ENCODE measurements around the gene AIMP2. TPM values are rescaled to one million over a fixed set of nuclear protein-coding genes. Genes with fewer than 3 reads are reported as not detected.

AIMP2 gene
- total and polyA plus RNA-seq, 2 of the 4 experiments (the other 2 are of a cell fraction) = 57.5 to 58.6 TPM

DNA sequence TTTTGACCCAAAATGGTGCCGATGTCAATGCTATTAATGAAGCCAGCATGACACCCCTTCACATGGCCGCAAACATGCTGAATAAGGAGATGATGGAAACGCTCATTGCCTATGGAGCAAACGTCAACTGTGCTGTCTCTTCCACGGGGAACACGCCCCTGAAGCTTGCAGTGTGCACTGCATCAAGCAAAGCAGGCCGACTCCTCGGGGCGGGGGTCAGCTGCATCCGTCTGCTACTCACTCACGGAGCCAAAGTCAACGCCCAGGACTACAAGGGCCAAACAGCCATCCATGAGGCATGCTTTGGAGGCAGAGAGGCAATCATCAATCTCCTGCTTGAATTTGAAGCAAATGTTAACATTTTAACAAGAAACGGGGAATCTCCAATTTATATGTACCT is 26.6 kb downstream of the AIMP2 start:
- Histone ChIP-seq H2BK5ac (ENCODE audit: low read depth, low read length, poor library complexity, severe bottlenecking) (no peak overlapping the region), H3K4me3 (ENCODE audit: insufficient read depth, low read depth, low read length) (no peak overlapping the region), H3K4ac (ENCODE audit: low read depth, low read length) (no peak overlapping the region), H3K18ac (ENCODE audit: low read depth, low read length) (no peak overlapping the region), H2BK120ac (ENCODE audit: low read depth, low read length) (no peak overlapping the region), H3K9ac (ENCODE audit: low read depth, low read length) (no peak overlapping the region), H3K14ac (replicated peaks; ENCODE audit: low read depth, low read length) (no peak overlapping the region), H2AK5ac (ENCODE audit: low read depth, low read length) (no peak overlapping the region), H3K4me1 (ENCODE audit: control insufficient read depth, insufficient read depth, low read length) (no peaks in the 10 kb centered on the region), H3K9me3 (ENCODE audit: control insufficient read depth, insufficient read depth, low read length) (no peaks in the 10 kb centered on the region), H3K27ac (ENCODE audit: insufficient read depth, low read length) (no peak overlapping the region), H2BK20ac (ENCODE audit: low read depth, low read length) (no peak overlapping the region), H3K36me3 (ENCODE audit: control insufficient read depth, insufficient read depth, low read length) (peaks cover 49% of the 10 kb centered on the region), H2AK9ac (replicated peaks; ENCODE audit: low read depth, low read length, poor library complexity) (no peak overlapping the region), H3K27me3 (ENCODE audit: control insufficient read depth, insufficient read depth, low read length) (no peaks in the 10 kb centered on the region), H3K23ac (ENCODE audit: low read depth, low read length) (no peak overlapping the region), H3K4me2 (ENCODE audit: low read depth, low read length) (no peak overlapping the region), H3K79me1 (ENCODE audit: low read depth in 1 of 2, low read length in 2 of 2) (peaks cover 18 to 22% of the 10 kb centered on the region in 2 experiments), H3K56ac (ENCODE audit: extremely low read depth, insufficient read depth, low read length) (no peak overlapping the region), H4K91ac (ENCODE audit: insufficient read depth, low read depth, low read length) (no peak overlapping the region), H2AFZ (replicated peaks; ENCODE audit: low read length, poor library complexity) (no peak overlapping the region), H2BK15ac (ENCODE audit: low read depth, low read length) (no peak overlapping the region), H4K5ac (ENCODE audit: low read depth, low read length) (no peak overlapping the region), H4K8ac (ENCODE audit: low read depth in 2 of 2, low read length in 2 of 2) (no peak overlapping the region), H4K20me1 (ENCODE audit: insufficient read depth, low read length) (no peaks in the 10 kb centered on the region), H3K9me1 (ENCODE audit: insufficient read depth, low read length) (no peaks in the 10 kb centered on the region; the same call in 1 of the 2 replicates)
- TF ChIP-seq RAD21 (IDR thresholded peaks at IDR 0.05; ENCODE audit: low read length) (no peak), RFX5 (IDR thresholded peaks at IDR 0.05; ENCODE audit: low read depth, low read length) (no peak), SMC3 (IDR thresholded peaks at IDR 0.05; ENCODE audit: low read depth, low read length) (no peak), MXI1 (IDR thresholded peaks at IDR 0.05; ENCODE audit: borderline replicate concordance, low read depth, low read length) (no peak)
- no TSS peak for BruUV-seq (replicated peaks)
- ChIA-PET POLR2A (ENCODE audit: unreplicated experiment) (no interaction called here), CTCF (no interaction called here)
- dilution Hi-C loops (cut with HindIII; ENCODE audit: low sequenced_read_pairs, unreplicated experiment) (no loop called here), in situ Hi-C loops (cut with MboI; ENCODE audit: low sequenced_read_pairs) (no loop called here), intact Hi-C loops (cut with micrococcal nuclease) (no loop called here)
- ATAC-seq (ENCODE audit: low read depth) = no peak
- DNase-seq = no peak
- 96% methylated on average over 8 of the region's 13 CpGs; no CpG with 5 or more reads in 1 of the 2 experiments for WGBS, 2 experiments (ENCODE audit: extremely low coverage in 2 of 2, insufficient read length in 1 of 2)
